ENCODE data around the gene TTC39A.

GRCh38 chr1:51325391-51325790 is 5.0 kb downstream of the TTC39A start:
- TF ChIP-seq CTCF (IDR thresholded peaks at IDR 0.05): no peak
- TF ChIP-seq POLR2AphosphoS5 (IDR thresholded peaks at IDR 0.05): no peak
- no peak for TF ChIP-seq POLR2A (IDR thresholded peaks at IDR 0.05)
